ENCODE measurements around the gene GDF7. TPM values are rescaled to one million over a fixed set of nuclear protein-coding genes. Genes with fewer than 3 reads are reported as not detected.

GDF7 gene
- total RNA-seq, 6 experiments from 2014 or later, result 0.95 to 5.0 (median 2.9) TPM

DNA sequence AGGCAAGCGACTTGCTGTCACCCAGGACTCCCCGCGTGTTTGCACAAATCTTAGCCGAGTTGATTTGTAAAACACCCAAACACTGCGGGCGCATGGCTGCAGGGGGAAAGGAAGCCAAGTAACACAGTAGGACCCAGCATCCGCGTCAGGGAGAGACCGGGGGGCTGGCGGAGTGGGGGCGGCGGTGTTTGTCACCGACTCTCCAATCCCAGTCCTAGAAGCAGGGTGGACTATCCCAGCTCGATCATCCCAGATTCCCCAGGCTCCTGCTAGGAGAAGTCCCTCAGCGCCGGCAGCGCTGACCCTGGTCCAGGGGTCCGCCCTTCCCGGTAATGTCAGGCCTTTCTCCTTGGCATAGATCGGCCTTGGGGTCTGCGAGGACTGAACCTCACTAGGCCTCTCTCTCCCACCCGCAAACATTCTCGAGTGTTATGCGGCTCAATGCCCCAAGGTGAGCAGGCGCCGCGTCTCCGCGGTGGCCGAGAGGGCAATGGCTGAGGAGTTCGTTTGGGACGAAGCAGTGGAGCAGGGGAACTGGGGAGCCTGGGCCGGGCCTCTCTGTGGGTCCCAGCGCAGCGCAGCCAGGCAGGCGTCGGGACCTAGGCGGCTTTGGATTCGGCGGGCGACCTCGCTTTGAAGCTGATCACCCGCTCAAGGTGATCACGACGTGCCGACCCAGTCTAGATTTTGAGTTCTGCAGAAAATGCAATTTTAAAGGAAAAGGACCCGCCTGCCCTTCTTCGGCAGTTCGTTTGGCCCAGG lies 1.5 kb upstream of the GDF7 start:
- Histone ChIP-seq H3K27me3 (no peaks in the 10 kb centered on the region), H3K9me3 (no peaks in the 10 kb centered on the region), H3K4me3 (peak overlapping the region; percentile 53 to 61 (median 54)), H3K4me1 (peaks cover 0 to 11% (median 3%) of the 10 kb centered on the region in 4 donors), H3K36me3 (peaks cover 0 to under 1% (median 0%) of the 10 kb centered on the region in 4 donors), H3K27ac (peak overlapping the region; percentile 62 to 70 (median 67))
- ATAC-seq (peak in 1 of 4 donors; percentile 2), DNase-seq (no peak)
- intact Hi-C loops (cut with DNase I), result loop anchor here (10.0 kb wide), 2 partner anchors 89 to 299 kb away; no protein-coding TSS in a partner anchor
- WGBS (ENCODE audit: insufficient coverage, low coverage, low lambda C conversion rate, missing lambda C conversion rate), result 6% methylated on average over 26 of the region's 49 CpGs
- no peak for TF ChIP-seq POLR2A (IDR thresholded peaks at IDR 0.05)
- TF ChIP-seq, protein P1, sequence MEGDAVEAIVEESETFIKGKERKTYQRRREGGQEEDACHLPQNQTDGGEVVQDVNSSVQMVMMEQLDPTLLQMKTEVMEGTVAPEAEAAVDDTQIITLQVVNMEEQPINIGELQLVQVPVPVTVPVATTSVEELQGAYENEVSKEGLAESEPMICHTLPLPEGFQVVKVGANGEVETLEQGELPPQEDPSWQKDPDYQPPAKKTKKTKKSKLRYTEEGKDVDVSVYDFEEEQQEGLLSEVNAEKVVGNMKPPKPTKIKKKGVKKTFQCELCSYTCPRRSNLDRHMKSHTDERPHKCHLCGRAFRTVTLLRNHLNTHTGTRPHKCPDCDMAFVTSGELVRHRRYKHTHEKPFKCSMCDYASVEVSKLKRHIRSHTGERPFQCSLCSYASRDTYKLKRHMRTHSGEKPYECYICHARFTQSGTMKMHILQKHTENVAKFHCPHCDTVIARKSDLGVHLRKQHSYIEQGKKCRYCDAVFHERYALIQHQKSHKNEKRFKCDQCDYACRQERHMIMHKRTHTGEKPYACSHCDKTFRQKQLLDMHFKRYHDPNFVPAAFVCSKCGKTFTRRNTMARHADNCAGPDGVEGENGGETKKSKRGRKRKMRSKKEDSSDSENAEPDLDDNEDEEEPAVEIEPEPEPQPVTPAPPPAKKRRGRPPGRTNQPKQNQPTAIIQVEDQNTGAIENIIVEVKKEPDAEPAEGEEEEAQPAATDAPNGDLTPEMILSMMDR (IDR thresholded peaks at IDR 0.05), result no peak

DNA sequence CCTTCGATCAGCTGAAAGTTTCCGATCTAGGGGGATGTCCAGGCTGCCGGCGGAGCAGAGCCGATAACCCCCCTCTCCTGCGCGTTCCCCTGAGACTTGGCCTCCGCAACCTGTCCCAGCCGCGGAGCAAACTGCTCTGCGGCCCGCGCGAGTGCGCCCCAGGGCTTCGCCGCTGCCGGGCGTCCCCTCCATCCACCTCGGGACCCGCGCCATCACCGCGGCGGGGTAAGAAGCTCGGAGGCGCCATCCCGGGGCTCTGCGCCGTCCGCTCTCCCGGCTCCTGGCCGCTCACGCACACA lies 990 bp upstream of the GDF7 start:
- Histone ChIP-seq H3K9me3 (no peaks in the 10 kb centered on the region), H3K27ac (peak overlapping the region; percentile 62 to 70 (median 67)), H3K4me3 (peak overlapping the region; percentile 53 to 61 (median 54)), H3K36me3 (peaks cover 0 to 1% (median 0%) of the 10 kb centered on the region in 4 donors), H3K27me3 (no peaks in the 10 kb centered on the region), H3K4me1 (peaks cover 0 to 11% (median 3%) of the 10 kb centered on the region in 4 donors)
- no peak for DNase-seq
- ATAC-seq, result peak in 2 of 4 donors; percentile 11 to 34
- TF ChIP-seq POLR2A (IDR thresholded peaks at IDR 0.05), result no peak
- TF ChIP-seq, protein P1 (IDR thresholded peaks at IDR 0.05), result no peak
- intact Hi-C loops (cut with DNase I), result loop anchor here (10.0 kb wide), 2 partner anchors 89 to 299 kb away; no protein-coding TSS in a partner anchor
- WGBS (ENCODE audit: insufficient coverage, low coverage, low lambda C conversion rate, missing lambda C conversion rate), result no CpG with 5 or more reads among the region's 34 CpGs

DNA sequence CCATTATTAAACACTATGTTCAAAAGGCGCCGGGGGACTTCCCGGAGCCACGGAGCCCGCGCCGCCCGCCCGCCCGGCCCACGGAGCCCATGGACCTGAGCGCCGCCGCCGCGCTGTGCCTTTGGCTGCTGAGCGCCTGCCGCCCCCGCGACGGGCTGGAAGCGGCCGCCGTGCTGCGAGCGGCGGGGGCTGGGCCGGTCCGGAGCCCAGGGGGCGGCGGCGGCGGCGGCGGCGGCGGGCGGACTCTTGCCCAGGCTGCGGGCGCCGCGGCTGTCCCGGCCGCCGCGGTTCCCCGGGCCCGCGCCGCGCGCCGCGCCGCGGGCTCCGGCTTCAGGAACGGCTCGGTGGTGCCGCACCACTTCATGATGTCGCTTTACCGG lies 197 bp downstream of the GDF7 start:
- H3K36me3 ChIP-seq, result peaks cover 0 to 1% (median 0%) of the 10 kb centered on the region in 4 donors
- DNase-seq, result no peak
- no peaks in the 10 kb centered on the region for H3K9me3 ChIP-seq
- no peak for TF ChIP-seq POLR2A (IDR thresholded peaks at IDR 0.05)
- TF ChIP-seq, protein P1 (IDR thresholded peaks at IDR 0.05), result peak in 1 of 4 donors; percentile 27
- peak overlapping the region; percentile 53 to 61 (median 59) for H3K4me3 ChIP-seq
- H3K27ac ChIP-seq, result peak overlapping the region in 2 of 3 donors; percentile 62 to 77
- no peaks in the 10 kb centered on the region for H3K27me3 ChIP-seq
- no CpG with 5 or more reads among the region's 62 CpGs for WGBS (ENCODE audit: insufficient coverage, low coverage, low lambda C conversion rate, missing lambda C conversion rate)
- H3K4me1 ChIP-seq, result peaks cover 0 to 11% (median 3%) of the 10 kb centered on the region in 4 donors
- intact Hi-C loops (cut with DNase I), result loop anchor here (10.0 kb wide), 2 partner anchors 88 to 298 kb away; no protein-coding TSS in a partner anchor
- peak; percentile 2 to 22 (median 8) for ATAC-seq

DNA sequence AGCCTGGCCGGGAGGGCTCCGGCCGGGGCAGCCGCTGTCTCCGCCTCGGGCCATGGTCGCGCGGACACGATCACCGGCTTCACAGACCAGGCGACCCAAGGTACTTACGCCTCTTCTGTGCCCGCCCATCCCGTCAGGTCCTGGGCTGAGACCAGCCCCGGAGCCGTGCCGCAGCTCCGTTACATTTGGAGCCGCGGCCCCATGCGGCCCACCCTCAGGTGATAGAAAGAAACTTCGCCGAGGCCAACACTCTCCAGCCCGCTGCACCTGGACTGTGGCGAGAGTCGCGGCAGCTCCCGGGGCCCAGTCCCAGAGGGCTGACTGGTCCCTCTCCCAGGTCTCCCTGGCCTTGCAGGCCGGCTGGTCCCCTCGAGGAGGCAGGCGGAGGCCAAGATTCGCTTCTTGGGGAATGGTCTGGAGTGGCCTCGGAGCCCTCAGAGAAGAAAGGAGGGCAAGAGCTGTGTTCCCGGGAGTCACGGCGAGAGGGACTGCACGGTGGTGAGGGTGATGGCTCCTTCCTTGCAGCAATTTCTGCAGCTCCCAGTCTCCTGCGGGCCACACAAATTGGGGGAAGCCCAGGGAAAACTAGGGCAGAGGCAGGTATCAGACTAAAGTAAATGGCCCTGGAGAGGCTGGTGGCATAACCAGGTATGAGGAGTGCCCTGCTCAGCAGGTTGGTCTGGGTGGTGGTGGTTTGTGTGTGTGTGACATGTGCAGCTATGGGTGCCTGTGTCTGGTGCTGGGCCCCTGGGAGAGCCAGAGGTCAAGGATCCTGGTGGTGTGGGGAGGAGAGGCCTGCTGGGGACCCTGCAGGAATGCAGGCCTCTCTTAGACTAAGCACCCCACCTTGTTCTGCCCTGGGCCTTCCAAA lies 822 bp downstream of the GDF7 start:
- H3K4me3 ChIP-seq, result peak overlapping the region; percentile 49 to 61 (median 59)
- H3K27ac ChIP-seq, result peak overlapping the region in 2 of 3 donors; percentile 62 to 77
- no peak for TF ChIP-seq POLR2A (IDR thresholded peaks at IDR 0.05)
- TF ChIP-seq, protein P1 (IDR thresholded peaks at IDR 0.05), result no peak
- peak; percentile 11 to 52 (median 25) for ATAC-seq
- peaks cover 0 to 11% (median 3%) of the 10 kb centered on the region in 4 donors for H3K4me1 ChIP-seq
- 0% methylated on average over 6 of the region's 39 CpGs for WGBS (ENCODE audit: insufficient coverage, low coverage, low lambda C conversion rate, missing lambda C conversion rate)
- peak in 1 of 3 donors; percentile 54 for DNase-seq
- peaks cover 0 to 1% (median 0%) of the 10 kb centered on the region in 4 donors for H3K36me3 ChIP-seq
- intact Hi-C loops (cut with DNase I), result loop anchor here (10.0 kb wide), 2 partner anchors 87 to 297 kb away; no protein-coding TSS in a partner anchor
- no peaks in the 10 kb centered on the region for H3K27me3 ChIP-seq
- no peaks in the 10 kb centered on the region for H3K9me3 ChIP-seq

Data from right lobe of liver (tissue), 6 donors.